B cell (primary cell): Measurements from ENCODE around the gene SEC14L5. TPM values are rescaled to one million over a fixed set of nuclear protein-coding genes. Genes with fewer than 3 reads are reported as not detected.

Experiments used
- ATAC-seq: fragments of 200-7000 bp; cut with Tn5 transposase; one replicate; pipeline ENCODE4 v1.10.0; 2021; ENCODE audit warnings: low read depth, mild to moderate bottlenecking, moderate number of reproducible peaks, moderate library complexity
- CTCF ChIA-PET: fragments of 350-600 bp; sonication (Branson Sonifier 250); formaldehyde crosslinking; loops from one replicate; lab custom pipeline; 2021; ENCODE audit warnings: antibody characterized with exemption, inconsistent platforms; lab: Charles Lee
- POLR2A ChIA-PET: fragments of 350-600 bp; sonication (Branson Sonifier 250); formaldehyde crosslinking; loops from one replicate; lab custom pipeline; 2021; ENCODE audit warnings: antibody characterized with exemption; lab: Charles Lee
- DNase-seq: peaks from one replicate; pipeline ENCODE4 v3.0.0; 2013
- H2AFZ ChIP-seq: 2 replicates; pipeline ENCODE4 v1.6.1; 2012; ENCODE audit warnings: mild to moderate bottlenecking, low read depth, low read length; ENCODE audit not compliant: insufficient read depth, poor library complexity, severe bottlenecking
- H3K27ac ChIP-seq, 2 donors: 1 replicate in 1 of 2; 2 replicates in 1 of 2; pipeline ENCODE4 v1.5.1; 2012 to 2013; ENCODE audit warnings: low read length in 2 of 2, mild to moderate bottlenecking in 2 of 2, moderate library complexity in 1 of 2
- H3K27me3 ChIP-seq, 4 experiments: fragments of 200-600 bp in 1 of 4; sonication (generic) in 1 of 4; replicated peaks in 1 of 4; 1 replicate in 2 of 4; 2 replicates in 2 of 4; pipeline versions ENCODE4 v1.6.1 to v1.7.0; 2013 to 2016; ENCODE audit warnings: low read length in 3 of 4, mild to moderate bottlenecking in 2 of 4, mixed read lengths in 1 of 4, moderate library complexity in 1 of 4; ENCODE audit not compliant: insufficient read depth in 4 of 4, control insufficient read depth in 3 of 4; ENCODE audit errors: control extremely low read depth in 1 of 4
- H3K36me3 ChIP-seq, 2 experiments: replicated peaks in 1 of 2; 1 replicate in 1 of 2; 2 replicates in 1 of 2; pipeline versions ENCODE4 v1.6.1 to v1.7.1; 2013; ENCODE audit warnings: low read length in 1 of 2; ENCODE audit not compliant: insufficient read depth in 2 of 2, control insufficient read depth in 1 of 2; ENCODE audit errors: control extremely low read depth in 1 of 2, extremely low read depth in 1 of 2
- H3K4me1 ChIP-seq, 2 donors: fragments of 200-600 bp in 1 of 2; sonication (generic) in 1 of 2; 1 replicate in 1 of 2; 2 replicates in 1 of 2; pipeline versions ENCODE4 v1.5.1 to v1.6.1; 2013 to 2017; ENCODE audit warnings: low read length in 2 of 2; ENCODE audit not compliant: control insufficient read depth in 2 of 2, insufficient read depth in 2 of 2
- H3K4me2 ChIP-seq: replicated peaks from 2 replicates; pipeline ENCODE3; 2012; ENCODE audit warnings: mild to moderate bottlenecking, low read depth, low read length; ENCODE audit not compliant: poor library complexity, severe bottlenecking
- H3K4me3 ChIP-seq, 5 experiments: fragments of 200-600 bp in 1 of 5; sonication (generic) in 1 of 5; 1 replicate in 3 of 5; 2 replicates in 2 of 5; pipeline versions ENCODE4 v1.5.1 to v1.7.0; 2011 to 2016; ENCODE audit warnings: low read length in 4 of 5, mild to moderate bottlenecking in 4 of 5, low read depth in 2 of 5, control low read depth in 1 of 5, moderate library complexity in 1 of 5; ENCODE audit not compliant: insufficient read depth in 1 of 5; ENCODE audit errors: control extremely low read depth in 1 of 5, extremely low read depth in 1 of 5
- H3K79me2 ChIP-seq: fragments of 200-600 bp; sonication (generic); one replicate; pipeline ENCODE4 v1.6.0; 2016; ENCODE audit warnings: low read length; ENCODE audit not compliant: control insufficient read depth, insufficient read depth
- H3K9ac ChIP-seq: fragments of 200-600 bp; sonication (generic); 2 replicates; pipeline ENCODE4 v1.6.1; 2017; ENCODE audit warnings: mild to moderate bottlenecking, low read length, moderate library complexity
- H3K9me3 ChIP-seq, 3 donors: one replicate each; pipeline versions ENCODE4 v1.6.1 to v1.7.1; 2013; ENCODE audit warnings: low read length in 2 of 3; ENCODE audit not compliant: control insufficient read depth in 2 of 3, insufficient read depth in 1 of 3; ENCODE audit errors: control extremely low read depth in 1 of 3
- H4K20me1 ChIP-seq: 2 replicates; pipeline ENCODE4 v1.6.0; 2012; ENCODE audit warnings: mild to moderate bottlenecking, low read length; ENCODE audit not compliant: insufficient read depth, control insufficient read depth, poor library complexity, severe bottlenecking
- H3K27ac Mint-ChIP-seq: one replicate; pipeline ENCODE4 v1.8.0; 2021; ENCODE audit warnings: mixed read lengths
- H3K27me3 Mint-ChIP-seq: one replicate; pipeline ENCODE4 v1.8.0; 2021; ENCODE audit warnings: mixed read lengths
- H3K4me1 Mint-ChIP-seq: one replicate; pipeline ENCODE4 v1.8.0; 2021; ENCODE audit warnings: mixed read lengths
- H3K4me3 Mint-ChIP-seq: one replicate; pipeline ENCODE4 v1.8.0; 2021; ENCODE audit warnings: mixed read lengths
- H3K9me3 Mint-ChIP-seq: one replicate; pipeline ENCODE4 v1.8.0; 2022; ENCODE audit warnings: mixed read lengths; ENCODE audit not compliant: insufficient read depth
- CTCF ChIP-seq: fragments of 200-600 bp; IDR thresholded peaks from one replicate; pipeline ENCODE4 v1.8.0; 2022; ENCODE audit warnings: antibody characterized with exemption, mild to moderate bottlenecking
- EZH2 ChIP-seq: IDR thresholded peaks from 2 replicates; pipeline ENCODE4 v1.6.1; 2012; ENCODE audit warnings: borderline replicate concordance, low read depth, mild to moderate bottlenecking, moderate library complexity, low read length; ENCODE audit not compliant: insufficient read depth, poor library complexity, severe bottlenecking
- WGBS: methylation state at CpG from one replicate; pipeline ENCODE4 v1.1.5; 2013; ENCODE audit warnings: missing lambda C conversion rate; ENCODE audit not compliant: insufficient coverage; 5-methylcytosine and 5-hydroxymethylcytosine counted together
- intact Hi-C: fragments of 100-400 bp; cut with micrococcal nuclease; formaldehyde crosslinking; loops from one replicate; pipeline ENCODE4 v1.10.0; 2022
- polyA plus RNA-seq: library from polyadenylated mRNA; depleted of rRNA; stranded (reverse); fragments of >200 nt; gene quantifications from 2 replicates; pipeline ENCODE4 v1.2.3, GENCODE V29; 2012
- total RNA-seq, 2 donors: library from RNA; stranded (reverse); fragments of 120-200 nt in 1 of 2; gene quantifications; 1 replicate in 1 of 2; 2 replicates in 1 of 2; pipeline versions ENCODE4 v1.2.3 to v1.2.4, GENCODE V29; 2013 to 2022

The SEC14L5 gene
- total and polyA plus RNA-seq, 2 donors (not counting 1 experiment from before 2014, with no cell fraction given) = not detected

- no peak for ATAC-seq
- peaks cover 40% of the 10 kb centered on the region for H3K27me3 Mint-ChIP-seq
- H3K4me1 Mint-ChIP-seq = peaks cover 11% of the 10 kb centered on the region
- Histone ChIP-seq H3K79me2 (no peaks in the 10 kb centered on the region), H3K4me2 (no peak overlapping the region), H3K36me3 (no peaks in the 10 kb centered on the region), H2AFZ (no peak overlapping the region), H3K9me3 (no peaks in the 10 kb centered on the region), H3K4me3 (no peak overlapping the region), H3K27me3 (peaks cover 0 to 45% (median 10%) of the 10 kb centered on the region in 4 experiments), H3K4me1 (peaks cover 12 to 15% of the 10 kb centered on the region in 2 donors), H3K27ac (no peak overlapping the region), H3K9ac (no peak overlapping the region), H4K20me1 (no peaks in the 10 kb centered on the region)
- H3K4me3 Mint-ChIP-seq = peak overlapping the region; percentile 50
- DNase-seq = no peak
- intact Hi-C loops = no loop called here
- no peak for TF ChIP-seq CTCF
- no peak for TF ChIP-seq EZH2
- WGBS = 93% methylated on average over 18 of the region's 19 CpGs
- ChIA-PET CTCF (no interaction called here), POLR2A (interaction anchor here (0.6 kb wide), 1 partner anchor 650 kb away, joined by 3 read pairs; no protein-coding TSS in a partner anchor)
- H3K9me3 Mint-ChIP-seq = no peaks in the 10 kb centered on the region
- H3K27ac Mint-ChIP-seq = no peak overlapping the region
These were observed 22.8 kb upstream of the SEC14L5 start for GRCh38 chr16:4935241-4935855.

- H3K9me3 Mint-ChIP-seq = no peaks in the 10 kb centered on the region
- H3K9me3 ChIP-seq = no peaks in the 10 kb centered on the region
- H3K79me2 ChIP-seq = no peaks in the 10 kb centered on the region
- H4K20me1 ChIP-seq = no peaks in the 10 kb centered on the region
- TF ChIP-seq CTCF (no peak), EZH2 (no peak)
- DNase-seq (no peak), ATAC-seq (no peak)
- peaks cover 11% of the 10 kb centered on the region for H3K4me1 Mint-ChIP-seq
- peak overlapping the region; percentile 49 for H3K9ac ChIP-seq
- H3K27ac ChIP-seq = no peak overlapping the region
- peak overlapping the region in 3 of 5 experiments; percentile 9 to 57 (median 34) for H3K4me3 ChIP-seq
- peak overlapping the region; percentile 76 for H3K4me3 Mint-ChIP-seq
- H3K27ac Mint-ChIP-seq = no peak overlapping the region
- intact Hi-C loops = no loop called here
- WGBS = 3% methylated on average over 56 of the region's 64 CpGs
- POLR2A ChIA-PET = interaction anchor here (0.6 kb wide), 1 partner anchor 651 kb away, joined by 3 read pairs; no protein-coding TSS in a partner anchor
- H3K36me3 ChIP-seq = no peaks in the 10 kb centered on the region
- CTCF ChIA-PET = no interaction called here
- peak overlapping the region; percentile 5 for H2AFZ ChIP-seq
- H3K4me2 ChIP-seq = peak overlapping the region; percentile 79
- H3K27me3 Mint-ChIP-seq = peaks cover 39% of the 10 kb centered on the region
- H3K4me1 ChIP-seq = peaks cover 12 to 15% of the 10 kb centered on the region in 2 donors
- peaks cover 0 to 43% (median 10%) of the 10 kb centered on the region in 4 experiments for H3K27me3 ChIP-seq
These were observed 21.7 kb upstream of the SEC14L5 start for GRCh38 chr16:4936181-4936990.
